LNCaP clone FGC (cell line): ENCODE results near the gene SHB.

Experiments used
- DNase-seq: peaks from one replicate; pipeline ENCODE4 v3.0.0-alpha.2; 2011; ENCODE audit warnings: low read depth
- H3K4me3 ChIP-seq: 2 replicates; pipeline ENCODE4 v1.5.1; 2011; ENCODE audit warnings: mild to moderate bottlenecking, low read depth, low read length, control low read depth
- CTCF ChIP-seq: IDR thresholded peaks from 2 replicates; pipeline ENCODE4 v1.5.1; 2012; ENCODE audit warnings: mild to moderate bottlenecking; ENCODE audit not compliant: control insufficient read depth, insufficient read depth; ENCODE audit errors: extremely low read depth

SHB gene

DNA sequence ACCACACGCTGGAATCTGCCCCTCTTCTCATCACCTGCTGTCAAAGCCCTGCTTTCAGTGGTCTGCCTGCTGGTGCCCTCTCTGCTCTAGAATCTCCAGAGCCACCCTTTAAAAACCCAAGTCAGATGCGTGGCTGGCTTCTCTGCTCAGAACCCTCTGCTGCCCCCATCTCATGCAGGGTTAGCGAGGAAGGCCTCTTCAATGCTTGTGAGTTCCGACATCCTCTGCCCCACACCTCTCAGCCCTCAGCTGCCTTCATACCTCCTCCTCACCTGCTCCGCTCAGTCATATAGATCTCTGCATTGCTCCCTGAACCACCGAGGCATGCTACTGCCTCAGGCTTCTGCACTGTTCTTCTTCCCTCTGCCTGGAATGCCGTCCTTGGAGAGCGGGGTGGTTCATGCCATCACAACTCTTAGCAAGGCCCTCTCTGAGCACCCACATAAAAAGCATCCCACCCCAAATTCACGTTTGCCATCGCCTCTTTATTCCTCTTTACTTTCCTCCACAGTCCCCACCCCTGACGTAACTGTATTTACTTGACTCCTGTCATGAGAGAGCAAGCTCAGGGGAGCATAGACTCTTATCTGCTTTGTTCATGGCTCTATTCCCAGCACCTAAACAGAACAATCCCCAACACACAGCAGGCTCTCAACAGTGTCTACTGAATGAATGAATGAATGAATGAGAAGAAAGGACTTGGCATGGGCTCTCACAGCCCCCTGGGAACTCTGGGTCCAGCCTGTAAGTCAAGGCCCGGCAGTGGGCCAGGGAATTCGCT, 10.4 kb downstream of the SHB start:
- no peak overlapping the region for H3K4me3 ChIP-seq
- no peak for DNase-seq
- TF ChIP-seq CTCF = no peak

DNA sequence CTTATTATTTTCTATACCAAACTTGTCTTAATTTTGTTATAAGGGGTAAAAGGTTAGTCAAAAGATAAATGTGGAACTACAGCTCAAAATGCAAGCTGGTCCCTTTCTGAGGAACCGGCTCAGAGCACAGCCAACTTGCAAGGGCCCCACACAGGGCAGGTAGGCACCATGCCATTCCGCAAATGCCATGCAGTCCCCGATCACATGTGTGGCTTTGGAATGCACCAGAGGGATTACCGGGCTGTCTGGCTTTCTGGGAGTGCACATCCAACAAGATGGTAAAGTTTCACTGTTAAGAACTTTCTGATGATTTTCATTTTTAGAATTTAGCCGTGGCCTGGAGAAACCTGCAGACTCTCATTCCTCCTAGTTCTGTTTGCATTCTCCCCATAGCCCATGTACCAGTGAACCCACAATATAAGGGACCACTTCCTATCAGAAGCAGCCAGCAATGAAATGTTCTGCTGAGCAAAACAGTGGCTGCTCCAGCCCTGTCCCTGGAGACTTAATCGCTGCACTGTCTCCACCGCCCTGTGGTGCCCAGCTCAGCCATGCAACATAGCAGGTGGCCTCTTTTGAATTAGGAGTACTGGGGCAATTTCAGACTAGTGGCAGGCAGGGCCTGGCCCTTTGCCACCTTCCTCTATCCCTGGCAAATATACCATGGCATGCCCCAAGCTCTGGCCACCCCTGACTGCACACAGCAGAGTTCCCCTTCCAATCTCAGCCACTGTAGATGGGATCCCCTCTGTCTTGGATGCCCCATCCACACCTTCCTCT, 11.4 kb downstream of the SHB start:
- H3K4me3 ChIP-seq = no peak overlapping the region
- DNase-seq = no peak
- no peak for TF ChIP-seq CTCF

- DNase-seq = no peak
- no peak for TF ChIP-seq CTCF
Observed at GRCh38 chr9:38054653-38055052, 14.4 kb downstream of the SHB start.

DNA sequence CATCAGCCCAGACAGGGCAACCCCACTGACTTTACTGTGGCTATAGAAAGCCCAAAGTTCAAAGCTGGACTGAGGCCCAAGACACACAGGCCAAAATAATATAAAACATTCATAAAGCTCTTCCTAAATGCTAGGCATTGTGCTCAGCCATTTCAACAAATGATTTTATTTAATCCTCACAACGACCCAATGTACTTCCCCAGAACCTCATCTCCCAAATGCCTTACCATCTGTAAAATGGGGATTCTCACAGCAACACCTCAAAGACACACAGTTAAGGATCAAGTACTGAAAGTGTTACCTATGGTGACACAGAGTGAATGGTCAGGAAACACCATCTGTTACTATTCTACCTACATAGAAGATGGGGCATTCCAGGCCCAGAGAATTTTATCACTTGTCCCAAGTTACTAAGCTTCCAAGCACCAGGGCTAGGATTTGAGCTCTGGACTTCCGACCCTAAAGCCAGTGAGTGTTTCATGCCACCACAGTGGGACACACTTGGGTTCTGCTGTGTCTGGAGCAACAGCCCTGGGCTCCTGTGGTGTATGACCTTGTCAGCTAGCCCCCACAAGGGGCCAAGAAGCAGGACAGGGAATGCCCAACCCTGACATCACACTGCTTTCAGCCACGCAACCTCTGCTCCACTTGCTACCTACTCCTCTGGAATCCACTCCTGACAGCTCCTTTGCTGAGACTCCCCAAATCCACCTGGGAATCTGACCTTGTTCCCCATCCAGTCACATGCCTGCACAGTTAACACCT, 15.1 kb downstream of the SHB start:
- no peak for TF ChIP-seq CTCF
- DNase-seq = no peak
- no peak overlapping the region for H3K4me3 ChIP-seq

More at GRCh38 chr9:38054653-38055052, 14.4 kb downstream of the SHB start:
- H3K4me3 ChIP-seq = no peak overlapping the region

GRCh38 chr9:38051780-38052546, 17.1 kb downstream of the SHB start:
- no peak for DNase-seq
- TF ChIP-seq CTCF = no peak
- H3K4me3 ChIP-seq = no peak overlapping the region

DNA sequence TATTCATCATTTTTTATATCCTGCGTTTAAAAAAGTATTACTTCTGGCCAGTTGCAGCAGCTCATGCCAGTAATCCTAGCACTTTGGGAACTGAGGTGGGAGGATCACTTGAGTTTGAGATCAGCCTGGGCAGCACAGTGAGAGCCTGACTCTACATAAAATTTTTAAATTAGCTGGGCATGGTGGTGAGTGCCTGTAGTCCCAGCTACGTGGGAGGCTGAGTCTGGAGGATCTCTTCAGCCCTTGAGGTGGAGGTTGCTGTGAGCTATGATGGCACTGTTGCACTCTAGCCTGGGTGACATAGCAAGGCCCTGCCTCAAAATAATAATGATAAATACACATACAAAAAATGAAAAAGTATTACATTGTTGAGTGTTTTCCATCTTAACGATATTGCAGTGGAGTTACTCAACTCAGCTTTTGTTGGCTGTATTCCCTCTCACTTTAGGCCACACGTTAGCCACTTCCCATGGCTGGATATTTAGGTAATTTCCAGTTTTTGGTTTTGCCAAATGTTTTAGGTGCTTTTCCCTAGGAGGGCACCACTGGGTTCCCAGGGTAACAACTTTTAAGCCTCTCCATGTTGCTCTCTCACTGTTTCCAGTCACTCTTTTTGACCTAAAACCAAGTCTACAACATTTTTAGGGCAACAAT, 20.6 kb downstream of the SHB start:
- no peak for DNase-seq
- TF ChIP-seq CTCF = no peak
- H3K4me3 ChIP-seq = no peak overlapping the region
